ENCODE data around the gene REV3L. TPM values are rescaled to one million over a fixed set of nuclear protein-coding genes. Genes with fewer than 3 reads are reported as not detected.

Gene REV3L
- total RNA-seq, 1 donor from 2014 or later: 37.5 TPM

DNA sequence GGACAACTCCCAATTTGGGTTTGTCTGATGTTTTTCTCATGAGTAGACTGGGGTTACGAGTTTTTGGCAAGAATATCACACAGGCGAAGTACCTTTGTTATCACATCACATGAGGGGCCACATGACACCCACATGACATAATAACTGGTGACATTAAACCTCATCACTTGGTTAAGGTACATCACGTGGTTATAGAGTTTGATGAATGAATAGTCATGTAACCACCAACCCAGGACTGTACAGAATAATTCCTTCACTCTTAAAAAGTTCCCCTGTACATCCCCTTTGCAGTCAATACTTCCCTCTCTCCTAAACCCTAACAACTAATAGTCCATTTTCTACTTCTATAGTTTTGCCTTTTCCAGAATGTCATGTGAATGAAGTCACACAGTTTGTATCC is 83.4 kb downstream of the REV3L start:
- Histone ChIP-seq H3K36me3 (peaks cover 37% of the 10 kb centered on the region), H3K27me3 (no peaks in the 10 kb centered on the region), H3K4me1 (no peaks in the 10 kb centered on the region), H3K4me3 (no peak overlapping the region), H3K9me3 (no peaks in the 10 kb centered on the region), H3K27ac (no peak overlapping the region)
- DNase-seq (no peak), ATAC-seq (no peak)
- intact Hi-C loops (cut with DNase I): no loop called here
- TF ChIP-seq, protein P1, sequence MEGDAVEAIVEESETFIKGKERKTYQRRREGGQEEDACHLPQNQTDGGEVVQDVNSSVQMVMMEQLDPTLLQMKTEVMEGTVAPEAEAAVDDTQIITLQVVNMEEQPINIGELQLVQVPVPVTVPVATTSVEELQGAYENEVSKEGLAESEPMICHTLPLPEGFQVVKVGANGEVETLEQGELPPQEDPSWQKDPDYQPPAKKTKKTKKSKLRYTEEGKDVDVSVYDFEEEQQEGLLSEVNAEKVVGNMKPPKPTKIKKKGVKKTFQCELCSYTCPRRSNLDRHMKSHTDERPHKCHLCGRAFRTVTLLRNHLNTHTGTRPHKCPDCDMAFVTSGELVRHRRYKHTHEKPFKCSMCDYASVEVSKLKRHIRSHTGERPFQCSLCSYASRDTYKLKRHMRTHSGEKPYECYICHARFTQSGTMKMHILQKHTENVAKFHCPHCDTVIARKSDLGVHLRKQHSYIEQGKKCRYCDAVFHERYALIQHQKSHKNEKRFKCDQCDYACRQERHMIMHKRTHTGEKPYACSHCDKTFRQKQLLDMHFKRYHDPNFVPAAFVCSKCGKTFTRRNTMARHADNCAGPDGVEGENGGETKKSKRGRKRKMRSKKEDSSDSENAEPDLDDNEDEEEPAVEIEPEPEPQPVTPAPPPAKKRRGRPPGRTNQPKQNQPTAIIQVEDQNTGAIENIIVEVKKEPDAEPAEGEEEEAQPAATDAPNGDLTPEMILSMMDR (IDR thresholded peaks at IDR 0.05): no peak

DNA sequence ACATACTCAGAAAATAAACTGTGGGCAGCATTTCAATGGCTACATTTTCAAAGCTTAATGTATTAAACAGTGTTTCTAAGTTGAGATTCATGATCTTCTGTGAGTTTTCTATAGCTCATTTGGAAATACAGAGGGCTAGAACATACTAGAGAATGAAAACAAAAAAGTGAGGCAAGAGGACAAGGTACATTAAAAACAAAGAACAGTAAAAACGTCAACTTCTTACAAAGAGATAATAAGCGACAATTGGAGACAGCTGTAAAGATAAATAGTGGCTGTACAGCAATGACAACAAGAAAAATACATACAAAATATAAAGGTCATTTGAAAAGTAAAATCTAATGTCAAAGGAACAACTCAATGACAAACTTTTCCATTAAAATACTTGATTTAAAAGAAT is 94.3 kb downstream of the REV3L start:
- Histone ChIP-seq H3K27ac (no peak overlapping the region), H3K4me3 (no peak overlapping the region), H3K4me1 (no peaks in the 10 kb centered on the region), H3K27me3 (no peaks in the 10 kb centered on the region), H3K36me3 (peaks cover 74% of the 10 kb centered on the region), H3K9me3 (no peaks in the 10 kb centered on the region)
- ATAC-seq (no peak), DNase-seq (no peak)
- TF ChIP-seq, protein P1 (IDR thresholded peaks at IDR 0.05): no peak
- intact Hi-C loops (cut with DNase I): no loop called here

DNA sequence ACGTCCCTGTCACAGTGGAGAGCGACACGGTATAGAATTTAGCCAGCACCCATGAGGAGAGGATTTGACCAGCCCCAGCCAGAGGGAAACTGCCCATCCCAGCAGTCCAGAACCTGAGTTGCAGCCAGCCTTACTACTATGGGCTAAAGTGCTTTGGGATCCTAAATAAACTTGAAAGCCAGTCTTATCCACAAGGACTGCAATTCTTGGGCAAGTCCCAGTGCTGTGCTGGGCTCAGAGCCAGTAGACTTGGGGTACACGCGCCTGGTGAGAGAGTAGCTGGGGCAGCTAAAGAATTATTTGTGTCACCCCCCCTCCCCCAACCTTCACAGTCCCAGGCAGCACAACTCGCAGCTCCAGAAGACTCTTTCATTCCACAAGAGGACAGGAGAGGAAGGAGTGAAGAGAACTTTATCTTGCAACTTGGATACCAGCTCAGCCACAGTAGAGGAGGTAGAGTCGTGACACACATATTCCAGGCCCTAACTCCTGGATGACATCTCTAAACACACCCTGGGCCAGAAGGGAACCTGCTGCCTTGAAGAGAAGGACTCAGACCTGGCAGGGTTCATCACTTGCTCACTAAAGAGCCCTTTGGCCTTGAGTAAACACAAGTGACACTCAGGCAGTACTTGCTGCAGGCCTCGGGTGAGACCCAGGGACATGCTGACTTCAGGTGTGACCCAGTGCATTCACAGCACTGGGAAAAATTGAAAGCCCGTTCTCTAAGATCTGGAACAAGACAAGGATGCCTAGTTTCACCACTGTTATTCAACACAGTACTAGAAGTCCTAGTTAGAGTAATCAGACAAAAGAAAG is 100.3 kb downstream of the REV3L start:
- Histone ChIP-seq H3K27ac (no peak overlapping the region), H3K9me3 (no peaks in the 10 kb centered on the region), H3K36me3 (peaks cover 74% of the 10 kb centered on the region), H3K4me1 (no peaks in the 10 kb centered on the region), H3K27me3 (no peaks in the 10 kb centered on the region), H3K4me3 (no peak overlapping the region)
- TF ChIP-seq, protein P1 (IDR thresholded peaks at IDR 0.05): no peak
- ATAC-seq: peak; percentile 78
- peak; percentile 71 for DNase-seq
- intact Hi-C loops (cut with DNase I): no loop called here

DNA sequence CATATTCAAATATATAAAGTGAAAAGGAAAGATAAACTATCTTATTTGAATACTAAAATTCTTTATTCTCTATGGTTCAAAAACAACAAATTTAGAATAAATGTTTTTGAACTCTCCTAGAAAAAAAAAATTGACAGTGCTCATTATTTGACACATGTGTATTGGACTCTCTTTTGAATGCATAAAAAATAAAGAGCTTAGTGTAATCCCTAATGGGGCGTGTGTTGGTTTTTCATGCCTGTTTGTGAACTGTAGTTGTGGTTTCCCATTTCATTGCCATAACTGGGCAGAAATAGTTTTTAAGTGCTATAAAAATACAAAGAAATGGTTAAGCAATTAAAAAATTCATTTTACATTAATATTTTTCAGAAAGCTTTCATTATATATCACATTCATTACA is 101.3 kb downstream of the REV3L start:
- H3K27ac ChIP-seq: no peak overlapping the region
- TF ChIP-seq, protein P1 (IDR thresholded peaks at IDR 0.05): no peak
- peaks cover 74% of the 10 kb centered on the region for H3K36me3 ChIP-seq
- ATAC-seq: no peak
- H3K4me1 ChIP-seq: no peaks in the 10 kb centered on the region
- H3K9me3 ChIP-seq: no peaks in the 10 kb centered on the region
- H3K4me3 ChIP-seq: no peak overlapping the region
- intact Hi-C loops (cut with DNase I): no loop called here
- no peak for DNase-seq
- no peaks in the 10 kb centered on the region for H3K27me3 ChIP-seq

DNA sequence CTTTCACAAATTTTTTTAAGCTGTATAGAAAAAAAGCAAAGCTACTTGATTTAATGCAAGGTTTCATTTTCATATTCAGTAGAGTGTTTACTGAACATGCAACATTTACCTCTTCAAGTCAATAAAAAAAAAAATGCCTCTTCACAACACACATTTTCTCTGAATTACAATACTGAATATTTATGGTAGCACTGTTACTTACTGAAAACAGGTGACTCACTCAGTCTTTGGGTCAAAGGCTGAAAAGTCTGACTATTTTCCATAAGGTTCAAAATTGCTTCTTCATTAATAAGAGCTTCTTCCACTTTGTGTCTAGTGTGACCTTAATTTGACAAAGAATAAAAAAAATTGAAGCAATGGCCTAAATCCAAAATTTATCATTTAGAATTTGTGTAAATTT is 101.9 kb downstream of the REV3L start:
- H3K9me3 ChIP-seq: no peaks in the 10 kb centered on the region
- ATAC-seq: no peak
- no peaks in the 10 kb centered on the region for H3K27me3 ChIP-seq
- DNase-seq: no peak
- no peak overlapping the region for H3K27ac ChIP-seq
- no peak overlapping the region for H3K4me3 ChIP-seq
- no peaks in the 10 kb centered on the region for H3K4me1 ChIP-seq
- TF ChIP-seq, protein P1 (IDR thresholded peaks at IDR 0.05): no peak
- intact Hi-C loops (cut with DNase I): no loop called here
- peaks cover 74% of the 10 kb centered on the region for H3K36me3 ChIP-seq

Data from upper lobe of right lung (tissue), 1 donor.